ENCODE results near the gene CDH23. TPM values are rescaled to one million over a fixed set of nuclear protein-coding genes. Genes with fewer than 3 reads are reported as not detected.

Gene CDH23
- total and polyA plus RNA-seq, 2 donors (not counting 1 experiment from before 2014, with no cell fraction given) = 0.01 to 0.17 TPM

GRCh38 chr10:71590781-71591350 lies 194.1 kb downstream of the CDH23 start:
- no peaks in the 10 kb centered on the region for H3K9me3 ChIP-seq (ENCODE audit: control insufficient read depth, insufficient read depth, low read depth, low read length)
- H2AFZ ChIP-seq (ENCODE audit: low read length) = no peak overlapping the region
- no peak overlapping the region for H3K4me2 ChIP-seq (ENCODE audit: extremely low read depth, insufficient read depth, low read length)
- H3K4me1 ChIP-seq (ENCODE audit: control insufficient read depth, extremely low read depth, insufficient read depth, low read length) = no peaks in the 10 kb centered on the region
- no peak overlapping the region for H3K9ac ChIP-seq (ENCODE audit: insufficient read depth, low read length)
- no peak for TF ChIP-seq CTCF (conservative IDR thresholded peaks at IDR 0.05 in 1 of 2, IDR thresholded peaks at IDR 0.05 in 1 of 2; ENCODE audit: low read depth in 1 of 2, low read length in 2 of 2)
- TF ChIP-seq EZH2 (IDR thresholded peaks at IDR 0.05; ENCODE audit: low read length, missing control alignments) = no peak
- H4K20me1 ChIP-seq (ENCODE audit: control insufficient read depth, extremely low read depth, insufficient read depth, low read length) = no peaks in the 10 kb centered on the region
- no peaks in the 10 kb centered on the region for H3K36me3 ChIP-seq (ENCODE audit: control insufficient read depth, insufficient read depth, low read length)
- peaks cover 9% of the 10 kb centered on the region for H3K27me3 ChIP-seq (ENCODE audit: control insufficient read depth, insufficient read depth, low read length)
- DNase-seq (ENCODE audit: low read depth in 2 of 2) = no peak
- no peak overlapping the region for H3K27ac ChIP-seq (ENCODE audit: insufficient read depth, low read length)
- H3K4me3 ChIP-seq (replicated peaks in 1 of 4; ENCODE audit: control extremely low read depth in 1 of 4, insufficient read depth in 1 of 4, low read depth in 3 of 4, low read length in 4 of 4) = no peak overlapping the region
- H3K79me2 ChIP-seq (ENCODE audit: control insufficient read depth, insufficient read depth, low read length) = no peaks in the 10 kb centered on the region

- Histone ChIP-seq H3K36me3 (ENCODE audit: control insufficient read depth, insufficient read depth, low read length) (no peaks in the 10 kb centered on the region), H3K27me3 (ENCODE audit: control insufficient read depth, insufficient read depth, low read length) (peaks cover 2% of the 10 kb centered on the region), H3K9ac (ENCODE audit: insufficient read depth, low read length) (no peak overlapping the region), H3K4me1 (ENCODE audit: control insufficient read depth, extremely low read depth, insufficient read depth, low read length) (peaks cover 6% of the 10 kb centered on the region), H3K9me3 (ENCODE audit: control insufficient read depth, insufficient read depth, low read depth, low read length) (no peaks in the 10 kb centered on the region), H3K4me3 (replicated peaks in 1 of 4; ENCODE audit: control extremely low read depth in 1 of 4, insufficient read depth in 1 of 4, low read depth in 3 of 4, low read length in 4 of 4) (no peak overlapping the region), H4K20me1 (ENCODE audit: control insufficient read depth, extremely low read depth, insufficient read depth, low read length) (no peaks in the 10 kb centered on the region), H3K4me2 (ENCODE audit: extremely low read depth, insufficient read depth, low read length) (no peak overlapping the region), H3K27ac (ENCODE audit: insufficient read depth, low read length) (no peak overlapping the region), H3K79me2 (ENCODE audit: control insufficient read depth, insufficient read depth, low read length) (no peaks in the 10 kb centered on the region), H2AFZ (ENCODE audit: low read length) (no peak overlapping the region)
- no peak for TF ChIP-seq EZH2 (IDR thresholded peaks at IDR 0.05; ENCODE audit: low read length, missing control alignments)
- TF ChIP-seq CTCF (conservative IDR thresholded peaks at IDR 0.05 in 1 of 2, IDR thresholded peaks at IDR 0.05 in 1 of 2; ENCODE audit: low read depth in 1 of 2, low read length in 2 of 2) = no peak
- DNase-seq (ENCODE audit: low read depth in 2 of 2) = no peak
Measured at GRCh38 chr10:71594934-71595571, 198.3 kb downstream of the CDH23 start.

- Histone ChIP-seq H2AFZ (ENCODE audit: low read length) (no peak overlapping the region), H3K9me3 (ENCODE audit: control insufficient read depth, insufficient read depth, low read depth, low read length) (no peaks in the 10 kb centered on the region), H3K4me1 (ENCODE audit: control insufficient read depth, extremely low read depth, insufficient read depth, low read length) (peaks cover 6% of the 10 kb centered on the region), H3K4me3 (replicated peaks in 1 of 4; ENCODE audit: control extremely low read depth in 1 of 4, insufficient read depth in 1 of 4, low read depth in 3 of 4, low read length in 4 of 4) (no peak overlapping the region), H3K36me3 (ENCODE audit: control insufficient read depth, insufficient read depth, low read length) (no peaks in the 10 kb centered on the region), H3K27ac (ENCODE audit: insufficient read depth, low read length) (no peak overlapping the region), H3K27me3 (ENCODE audit: control insufficient read depth, insufficient read depth, low read length) (peaks cover 2% of the 10 kb centered on the region), H3K9ac (ENCODE audit: insufficient read depth, low read length) (no peak overlapping the region), H3K4me2 (ENCODE audit: extremely low read depth, insufficient read depth, low read length) (no peak overlapping the region), H4K20me1 (ENCODE audit: control insufficient read depth, extremely low read depth, insufficient read depth, low read length) (no peaks in the 10 kb centered on the region), H3K79me2 (ENCODE audit: control insufficient read depth, insufficient read depth, low read length) (no peaks in the 10 kb centered on the region)
- DNase-seq (ENCODE audit: low read depth in 2 of 2) = no peak
- no peak for TF ChIP-seq EZH2 (IDR thresholded peaks at IDR 0.05; ENCODE audit: low read length, missing control alignments)
- TF ChIP-seq CTCF (conservative IDR thresholded peaks at IDR 0.05 in 1 of 2, IDR thresholded peaks at IDR 0.05 in 1 of 2; ENCODE audit: low read depth in 1 of 2, low read length in 2 of 2) = no peak
Measured at GRCh38 chr10:71595649-71596048, 198.9 kb downstream of the CDH23 start.

Measured in fibroblast of lung (primary cell).